Measurements from ENCODE around the gene RNU1-3. TPM values are rescaled to one million over a fixed set of nuclear protein-coding genes. Genes with fewer than 3 reads are reported as not detected.
"Not testable (repeated sequence)": the region's sequence is repeated elsewhere in the genome, so short reads cannot be mapped to it uniquely, and the experiment has no call there.

The RNU1-3 gene
- polyA plus RNA-seq, 1 donor (not counting 4 experiments of a cell fraction or from before 2014, with no cell fraction given), result 67.0 TPM

- H3K4me3 ChIP-seq (ENCODE audit: control insufficient read depth in 2 of 3, extremely low read depth in 1 of 3, insufficient read depth in 2 of 3, low read depth in 1 of 3, low read length in 3 of 3); H4K20me1 ChIP-seq (ENCODE audit: control insufficient read depth, extremely low read depth, insufficient read depth, low read length); H3K9me3 ChIP-seq (ENCODE audit: control insufficient read depth, low read depth, low read length); dilution Hi-C loops (cut with MboI; ENCODE audit: extremely low pct_ligation_motif_present, low sequenced_read_pairs); H3K27me3 ChIP-seq (ENCODE audit: control insufficient read depth, extremely low read depth, insufficient read depth, low read length); H3K4me2 ChIP-seq (ENCODE audit: control insufficient read depth, extremely low read depth, insufficient read depth, low read depth, low read length); H2AFZ ChIP-seq (ENCODE audit: control insufficient read depth, low read length); H3K9me1 ChIP-seq (ENCODE audit: control insufficient read depth, extremely low read depth, insufficient read depth, low read length); H3K9ac ChIP-seq (ENCODE audit: control insufficient read depth, extremely low read depth, insufficient read depth, low read length); DNase-seq (ENCODE audit: low read depth, low spot score); FAIRE-seq; H3K27ac ChIP-seq (ENCODE audit: control insufficient read depth, insufficient read depth, low read length); H3K36me3 ChIP-seq (ENCODE audit: control insufficient read depth in 2 of 2, extremely low read depth in 1 of 2, insufficient read depth in 2 of 2, low read length in 2 of 2): not testable (repeated sequence)
- H3K79me2 ChIP-seq (ENCODE audit: control insufficient read depth, insufficient read depth, low read length), result peaks cover 44% of the 10 kb centered on the region
- peaks cover 20% of the 10 kb centered on the region for H3K4me1 ChIP-seq (ENCODE audit: control insufficient read depth, extremely low read depth, insufficient read depth, low read length)
These were observed 25.4 kb downstream of the RNU1-3 start for GRCh38 chr1:16641159-16641975.

GRCh38 chr1:16639091-16640031, 27.4 kb downstream of the RNU1-3 start:
- dilution Hi-C loops (cut with MboI; ENCODE audit: extremely low pct_ligation_motif_present, low sequenced_read_pairs); H3K27ac ChIP-seq (ENCODE audit: control insufficient read depth, insufficient read depth, low read length); H3K9ac ChIP-seq (ENCODE audit: control insufficient read depth, extremely low read depth, insufficient read depth, low read length); H3K9me1 ChIP-seq (ENCODE audit: control insufficient read depth, extremely low read depth, insufficient read depth, low read length); H3K9me3 ChIP-seq (ENCODE audit: control insufficient read depth, low read depth, low read length); H3K27me3 ChIP-seq (ENCODE audit: control insufficient read depth, extremely low read depth, insufficient read depth, low read length); H3K4me2 ChIP-seq (ENCODE audit: control insufficient read depth, extremely low read depth, insufficient read depth, low read depth, low read length); H4K20me1 ChIP-seq (ENCODE audit: control insufficient read depth, extremely low read depth, insufficient read depth, low read length); H3K36me3 ChIP-seq (ENCODE audit: control insufficient read depth in 2 of 2, extremely low read depth in 1 of 2, insufficient read depth in 2 of 2, low read length in 2 of 2); FAIRE-seq; H2AFZ ChIP-seq (ENCODE audit: control insufficient read depth, low read length); DNase-seq (ENCODE audit: low read depth, low spot score); H3K4me3 ChIP-seq (ENCODE audit: control insufficient read depth in 2 of 3, extremely low read depth in 1 of 3, insufficient read depth in 2 of 3, low read depth in 1 of 3, low read length in 3 of 3): not testable (repeated sequence)
- Histone ChIP-seq H3K4me1 (ENCODE audit: control insufficient read depth, extremely low read depth, insufficient read depth, low read length) (peaks cover 12% of the 10 kb centered on the region), H3K79me2 (ENCODE audit: control insufficient read depth, insufficient read depth, low read length) (peaks cover 41% of the 10 kb centered on the region)

- H3K9ac ChIP-seq (ENCODE audit: control insufficient read depth, extremely low read depth, insufficient read depth, low read length); FAIRE-seq; H3K9me3 ChIP-seq (ENCODE audit: control insufficient read depth, low read depth, low read length); H3K9me1 ChIP-seq (ENCODE audit: control insufficient read depth, extremely low read depth, insufficient read depth, low read length); H3K4me3 ChIP-seq (ENCODE audit: control insufficient read depth in 2 of 3, extremely low read depth in 1 of 3, insufficient read depth in 2 of 3, low read depth in 1 of 3, low read length in 3 of 3); H3K27me3 ChIP-seq (ENCODE audit: control insufficient read depth, extremely low read depth, insufficient read depth, low read length); H3K27ac ChIP-seq (ENCODE audit: control insufficient read depth, insufficient read depth, low read length); H2AFZ ChIP-seq (ENCODE audit: control insufficient read depth, low read length); H3K4me1 ChIP-seq (ENCODE audit: control insufficient read depth, extremely low read depth, insufficient read depth, low read length); H3K4me2 ChIP-seq (ENCODE audit: control insufficient read depth, extremely low read depth, insufficient read depth, low read depth, low read length); H3K36me3 ChIP-seq (ENCODE audit: control insufficient read depth in 2 of 2, extremely low read depth in 1 of 2, insufficient read depth in 2 of 2, low read length in 2 of 2); DNase-seq (ENCODE audit: low read depth, low spot score); dilution Hi-C loops (cut with MboI; ENCODE audit: extremely low pct_ligation_motif_present, low sequenced_read_pairs); H4K20me1 ChIP-seq (ENCODE audit: control insufficient read depth, extremely low read depth, insufficient read depth, low read length): not testable (repeated sequence)
- peaks cover 29% of the 10 kb centered on the region for H3K79me2 ChIP-seq (ENCODE audit: control insufficient read depth, insufficient read depth, low read length)
These were observed 28.6 kb downstream of the RNU1-3 start for GRCh38 chr1:16637941-16638778.

GRCh38 chr1:16636551-16637195, 30.1 kb downstream of the RNU1-3 start:
- dilution Hi-C loops (cut with MboI; ENCODE audit: extremely low pct_ligation_motif_present, low sequenced_read_pairs); FAIRE-seq; H3K4me1 ChIP-seq (ENCODE audit: control insufficient read depth, extremely low read depth, insufficient read depth, low read length); H3K27me3 ChIP-seq (ENCODE audit: control insufficient read depth, extremely low read depth, insufficient read depth, low read length); DNase-seq (ENCODE audit: low read depth, low spot score); H3K4me3 ChIP-seq (ENCODE audit: control insufficient read depth in 2 of 3, extremely low read depth in 1 of 3, insufficient read depth in 2 of 3, low read depth in 1 of 3, low read length in 3 of 3); H4K20me1 ChIP-seq (ENCODE audit: control insufficient read depth, extremely low read depth, insufficient read depth, low read length); H3K9me1 ChIP-seq (ENCODE audit: control insufficient read depth, extremely low read depth, insufficient read depth, low read length); H3K4me2 ChIP-seq (ENCODE audit: control insufficient read depth, extremely low read depth, insufficient read depth, low read depth, low read length); H3K27ac ChIP-seq (ENCODE audit: control insufficient read depth, insufficient read depth, low read length); H3K9ac ChIP-seq (ENCODE audit: control insufficient read depth, extremely low read depth, insufficient read depth, low read length); H3K9me3 ChIP-seq (ENCODE audit: control insufficient read depth, low read depth, low read length); H2AFZ ChIP-seq (ENCODE audit: control insufficient read depth, low read length): not testable (repeated sequence)
- Histone ChIP-seq H3K36me3 (ENCODE audit: control insufficient read depth in 2 of 2, extremely low read depth in 1 of 2, insufficient read depth in 2 of 2, low read length in 2 of 2) (peaks cover 2 to 10% of the 10 kb centered on the region in 2 experiments), H3K79me2 (ENCODE audit: control insufficient read depth, insufficient read depth, low read length) (peaks cover 16% of the 10 kb centered on the region)
